Measurements from ENCODE around the gene VTI1A.

The VTI1A gene

GRCh38 chr10:112812586-112812985 lies 365.6 kb downstream of the VTI1A start:
- Histone ChIP-seq H3K4me3 (ENCODE audit: low read depth, low read length) (no peak overlapping the region), H3K27ac (ENCODE audit: extremely low read depth, low read depth, low read length) (0 out of 2 replicates have a peak overlapping the region, but pooled peaks have one; percentile 14), H3K4me1 (ENCODE audit: control insufficient read depth, insufficient read depth, low read length) (peaks cover 11% of the 10 kb centered on the region; the same call in 1 of the 2 replicates), H3K9me3 (ENCODE audit: control insufficient read depth, insufficient read depth, low read depth, low read length) (no peaks in the 10 kb centered on the region), H3K36me3 (ENCODE audit: control insufficient read depth in 2 of 2, insufficient read depth in 1 of 2, low read length in 2 of 2) (no peaks in the 10 kb centered on the region)
- ChIA-PET CTCF (interaction anchor here (0.6 kb wide), 1 partner anchor 30 kb away, joined by 3 read pairs; no protein-coding TSS in a partner anchor), POLR2A (no interaction called here)
- TF ChIP-seq ZNF488 (tag by site-specific recombination; IDR thresholded peaks at IDR 0.05) = no peak
- no peak for TF ChIP-seq ZNF48 (tag by site-specific recombination; IDR thresholded peaks at IDR 0.05)
- TF ChIP-seq ZNF146 (tag by site-specific recombination; IDR thresholded peaks at IDR 0.05) = no peak
- TF ChIP-seq SCRT1 (tag by site-specific recombination; IDR thresholded peaks at IDR 0.05; ENCODE audit: borderline replicate concordance) = no peak
- TF ChIP-seq ZNF704 (tag by site-specific recombination; IDR thresholded peaks at IDR 0.05) = no peak
- TF ChIP-seq BCL6B (tag by site-specific recombination; IDR thresholded peaks at IDR 0.05) = no peak
- TF ChIP-seq ZNF391 (tag by site-specific recombination; IDR thresholded peaks at IDR 0.05; ENCODE audit: borderline replicate concordance, low read depth) = no peak
- no peak for TF ChIP-seq ZNF18 (tag by site-specific recombination; IDR thresholded peaks at IDR 0.05)
- no peak for TF ChIP-seq ZBTB49 (tag by site-specific recombination; IDR thresholded peaks at IDR 0.05; ENCODE audit: low read depth)
- TF ChIP-seq ZNF548 (tag by site-specific recombination; IDR thresholded peaks at IDR 0.05) = no peak
- no peak for TF ChIP-seq ZNF639 (tag by site-specific recombination; IDR thresholded peaks at IDR 0.05)
- TF ChIP-seq ZBTB1 (tag by site-specific recombination; IDR thresholded peaks at IDR 0.05) = no peak
- TF ChIP-seq ZNF350 (tag by site-specific recombination; IDR thresholded peaks at IDR 0.05) = no peak
- TF ChIP-seq ZNF169 (tag by site-specific recombination; IDR thresholded peaks at IDR 0.05) = no peak
- TF ChIP-seq ZNF2 (tag by site-specific recombination; IDR thresholded peaks at IDR 0.05) = no peak
- TF ChIP-seq ZNF155 (tag by site-specific recombination; IDR thresholded peaks at IDR 0.05) = no peak
- no peak for TF ChIP-seq ZNF768 (tag by site-specific recombination; IDR thresholded peaks at IDR 0.05)
- TF ChIP-seq SETDB1 (IDR thresholded peaks at IDR 0.05; ENCODE audit: insufficient read length, low read length) = no peak
- no peak for TF ChIP-seq ATF2 (tag by site-specific recombination; IDR thresholded peaks at IDR 0.05; ENCODE audit: low read depth)
- no peak for TF ChIP-seq INSM2 (tag by site-specific recombination; IDR thresholded peaks at IDR 0.05)
